Breast epithelium (tissue), 4 donors: Measurements from ENCODE around the gene CYP46A1. TPM values are rescaled to one million over a fixed set of nuclear protein-coding genes. Genes with fewer than 3 reads are reported as not detected.

ENCODE experiments used
- DNase-seq, 2 donors: peaks; one replicate each; pipeline ENCODE4 v3.0.0-alpha.2; 2019; ENCODE audit warnings: low spot score in 2 of 2
- H3K27ac ChIP-seq, 2 donors: fragments of 200-600 bp; sonication (generic) in 1 of 2; one replicate each; pipeline ENCODE4 v1.5.1; 2016 to 2019; ENCODE audit warnings: mild to moderate bottlenecking in 1 of 2
- H3K27me3 ChIP-seq, 2 donors: fragments of 200-600 bp; sonication (generic) in 1 of 2; one replicate each; pipeline versions ENCODE4 v1.5.1 to v1.6.0; 2017 to 2019; ENCODE audit warnings: control low read depth in 1 of 2, mild to moderate bottlenecking in 1 of 2
- H3K36me3 ChIP-seq: fragments of 200-600 bp; one replicate; pipeline ENCODE4 v1.5.1; 2019
- H3K4me1 ChIP-seq, 2 donors: fragments of 200-600 bp; sonication (generic); one replicate each; pipeline ENCODE4 v1.5.1; 2016 to 2019; ENCODE audit warnings: control low read depth in 1 of 2
- H3K4me3 ChIP-seq, 3 donors: fragments of 200-600 bp; sonication (generic); 1 replicate in 2 of 3; 2 replicates in 1 of 3; pipeline ENCODE4 v1.5.1; 2016 to 2019; ENCODE audit warnings: mild to moderate bottlenecking in 3 of 3, moderate library complexity in 2 of 3
- H3K9me3 ChIP-seq, 2 donors: fragments of 200-600 bp; sonication (generic) in 1 of 2; one replicate each; pipeline ENCODE4 v1.5.1; 2016 to 2019; ENCODE audit warnings: control low read depth in 1 of 2
- CTCF ChIP-seq, 3 donors: fragments of 450-650 bp; IDR thresholded peaks; one replicate each; pipeline ENCODE4 v1.5.1; 2016 to 2017; ENCODE audit warnings: antibody characterized with exemption in 3 of 3, mild to moderate bottlenecking in 3 of 3, moderate library complexity in 3 of 3
- POLR2A ChIP-seq: fragments of 450-650 bp; IDR thresholded peaks from one replicate; pipeline ENCODE4 v1.6.1; 2016; ENCODE audit warnings: antibody characterized with exemption, mild to moderate bottlenecking, moderate library complexity
- POLR2AphosphoS5 ChIP-seq, 3 donors: sonication (generic); formaldehyde crosslinking; IDR thresholded peaks; one replicate each; pipeline ENCODE4 v1.6.1; 2017; ENCODE audit warnings: antibody characterized with exemption in 3 of 3
- intact Hi-C: fragments of 100-400 bp; cut with DNase I; formaldehyde crosslinking; loops from one replicate; pipeline ENCODE4 v1.15.1; 2023; ENCODE audit warnings: low total_unique reads
- total RNA-seq, 3 donors: library from RNA; depleted of rRNA; stranded (reverse); fragments of >200 nt; gene quantifications; one replicate each; pipeline ENCODE4 v1.1.0, GENCODE V29; 2016

The CYP46A1 gene
- total RNA-seq, 3 donors from 2014 or later = 1.6 to 5.2 (median 2.6) TPM

DNA sequence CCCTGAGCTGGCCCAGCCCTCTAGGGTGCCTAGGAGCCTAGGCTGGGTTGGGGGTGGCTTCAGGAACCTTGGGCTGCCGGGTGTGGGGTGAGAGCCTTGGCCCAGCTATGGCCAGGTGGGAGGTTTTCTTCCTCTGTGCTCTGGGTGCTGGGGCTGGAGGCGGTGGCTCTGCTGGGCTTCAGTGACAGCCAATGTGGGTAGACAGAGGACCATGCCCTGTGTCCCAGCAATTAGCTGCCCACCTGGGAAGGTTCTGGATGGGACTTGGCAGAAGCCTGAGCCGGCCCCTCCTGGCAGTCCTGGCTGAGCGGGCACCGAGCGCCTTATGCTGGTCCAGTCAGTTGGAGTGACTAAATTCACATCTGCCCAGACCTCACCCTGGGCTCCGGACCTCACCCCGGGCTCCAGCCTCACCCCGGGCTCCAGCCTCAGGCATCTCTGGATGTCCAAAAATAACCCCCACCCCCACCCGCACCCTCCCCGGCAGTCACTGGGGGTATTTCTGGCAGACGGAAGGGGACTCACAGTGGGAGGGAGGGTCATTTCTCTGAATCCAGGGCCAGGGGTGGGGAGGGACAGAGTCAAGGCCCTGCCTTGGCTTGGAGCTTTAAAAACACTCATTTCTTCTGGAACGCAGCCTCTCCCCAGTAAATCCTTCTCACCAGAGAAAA, 46.9 kb downstream of the CYP46A1 start:
- peaks cover 0 to 3% of the 10 kb centered on the region in 2 donors for H3K27me3 ChIP-seq
- peak in 1 of 2 donors; percentile 50 for DNase-seq
- no peaks in the 10 kb centered on the region for H3K9me3 ChIP-seq
- H3K27ac ChIP-seq = no peak overlapping the region
- H3K36me3 ChIP-seq = no peaks in the 10 kb centered on the region
- peak overlapping the region in 1 of 3 donors; percentile 74 for H3K4me3 ChIP-seq
- no peak for TF ChIP-seq POLR2AphosphoS5 (IDR thresholded peaks at IDR 0.05)
- no peak for TF ChIP-seq CTCF (IDR thresholded peaks at IDR 0.05)
- TF ChIP-seq POLR2A = no peak
- intact Hi-C loops = no loop called here
- H3K4me1 ChIP-seq = no peaks in the 10 kb centered on the region

DNA sequence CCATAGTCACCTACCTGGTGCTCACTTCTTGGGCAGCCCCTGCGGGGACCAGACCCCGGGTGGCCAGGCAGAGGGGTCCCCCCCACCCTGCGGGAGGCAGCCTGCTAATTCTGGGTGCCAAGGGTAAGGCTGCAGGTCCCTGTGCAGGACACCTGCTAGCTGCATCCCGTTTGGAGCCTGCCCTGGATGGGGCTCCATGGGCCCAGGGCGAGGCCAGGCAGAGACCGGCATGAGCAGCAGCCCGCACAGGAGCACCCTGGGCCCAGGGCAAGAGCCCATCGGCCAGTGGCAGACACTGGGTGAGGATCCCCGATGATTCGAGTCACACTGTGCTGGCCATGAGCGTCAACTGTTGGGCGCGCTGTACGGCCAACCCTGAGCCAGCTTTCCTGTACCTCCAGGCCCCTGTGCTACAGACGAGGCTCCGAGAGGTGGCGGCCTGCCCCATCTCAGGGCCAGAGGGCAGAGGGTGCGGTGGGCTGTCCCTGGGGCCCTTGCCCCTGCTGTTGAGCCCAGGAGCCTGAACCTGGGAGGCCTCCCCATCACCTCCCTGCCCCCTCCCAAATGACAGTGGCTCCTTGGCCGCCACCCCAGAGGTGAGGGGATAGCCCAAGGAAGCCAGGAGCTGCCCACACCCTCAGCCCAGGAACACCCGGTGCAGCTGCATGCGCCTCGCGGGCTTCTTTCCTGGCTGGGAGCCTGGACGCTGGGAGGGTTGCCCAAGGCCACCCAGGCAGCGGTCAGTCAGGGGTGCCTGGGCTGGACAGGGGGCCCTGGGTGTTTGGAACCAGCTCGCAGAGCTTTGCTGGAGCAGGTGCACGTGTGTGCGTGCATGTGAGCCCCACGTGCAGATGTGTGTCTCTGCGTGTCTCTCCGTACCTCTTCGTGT, 47.7 kb downstream of the CYP46A1 start:
- TF ChIP-seq POLR2A (no peak), POLR2AphosphoS5 (IDR thresholded peaks at IDR 0.05) (no peak), CTCF (IDR thresholded peaks at IDR 0.05) (no peak)
- no peak overlapping the region for H3K4me3 ChIP-seq
- no peak overlapping the region for H3K27ac ChIP-seq
- no peaks in the 10 kb centered on the region for H3K36me3 ChIP-seq
- H3K9me3 ChIP-seq = no peaks in the 10 kb centered on the region
- no peaks in the 10 kb centered on the region for H3K4me1 ChIP-seq
- intact Hi-C loops = no loop called here
- H3K27me3 ChIP-seq = peaks cover 0 to 3% of the 10 kb centered on the region in 2 donors
- peak in 1 of 2 donors; percentile 44 for DNase-seq

GRCh38 chr14:99732436-99733210, 48.5 kb downstream of the CYP46A1 start:
- peak in 1 of 2 donors; percentile 47 for DNase-seq
- Histone ChIP-seq H3K36me3 (no peaks in the 10 kb centered on the region), H3K27me3 (no peaks in the 10 kb centered on the region), H3K4me1 (no peaks in the 10 kb centered on the region), H3K9me3 (no peaks in the 10 kb centered on the region), H3K27ac (no peak overlapping the region), H3K4me3 (no peak overlapping the region)
- intact Hi-C loops = no loop called here
- no peak for TF ChIP-seq CTCF (IDR thresholded peaks at IDR 0.05)

GRCh38 chr14:99733211-99733539, 49.1 kb downstream of the CYP46A1 start:
- no peaks in the 10 kb centered on the region for H3K4me1 ChIP-seq
- no peak for TF ChIP-seq POLR2AphosphoS5 (IDR thresholded peaks at IDR 0.05)
- no peak for TF ChIP-seq CTCF (IDR thresholded peaks at IDR 0.05)
- H3K4me3 ChIP-seq = no peak overlapping the region
- no peak overlapping the region for H3K27ac ChIP-seq
- no peaks in the 10 kb centered on the region for H3K27me3 ChIP-seq
- no peak for DNase-seq
- intact Hi-C loops = no loop called here
- no peaks in the 10 kb centered on the region for H3K9me3 ChIP-seq
- no peaks in the 10 kb centered on the region for H3K36me3 ChIP-seq
